Mucosa of descending colon (tissue), 3 donors: ENCODE results near the gene NR1D2. TPM values are rescaled to one million over a fixed set of nuclear protein-coding genes. Genes with fewer than 3 reads are reported as not detected.
"Not testable (repeated sequence)": the region's sequence is repeated elsewhere in the genome, so short reads cannot be mapped to it uniquely, and the experiment has no call there.

Experiments
- ATAC-seq: fragments of 200-7000 bp; cut with Tn5 transposase; one replicate; pipeline ENCODE4 v1.9.1; 2020; ENCODE audit warnings: mild to moderate bottlenecking, moderate library complexity
- DNase-seq, 3 donors: peaks; one replicate each; pipeline ENCODE4 v3.0.0-alpha.2; 2020
- H3K36me3 ChIP-seq: fragments of 200-600 bp; one replicate; pipeline ENCODE4 v1.8.0; 2021; ENCODE audit warnings: low read depth, mild to moderate bottlenecking
- H3K4me1 ChIP-seq: fragments of 200-600 bp; one replicate; pipeline ENCODE4 v1.8.0; 2021; ENCODE audit warnings: low read depth, mild to moderate bottlenecking
- H3K4me3 ChIP-seq: fragments of 200-600 bp; one replicate; pipeline ENCODE4 v1.8.0; 2021; ENCODE audit warnings: mild to moderate bottlenecking
- H3K9me3 ChIP-seq: fragments of 200-600 bp; one replicate; pipeline ENCODE4 v1.8.0; 2021; ENCODE audit warnings: mild to moderate bottlenecking
- CTCF ChIP-seq: fragments of 200-600 bp; IDR thresholded peaks from one replicate; pipeline ENCODE4 v1.8.0; 2022; ENCODE audit warnings: antibody characterized with exemption, mild to moderate bottlenecking
- intact Hi-C, 2 donors: fragments of 100-400 bp; cut with DNase I in 1 of 2; cut with micrococcal nuclease in 1 of 2; formaldehyde crosslinking; loops; one replicate each; pipeline versions ENCODE4 v1.11.0 to v1.11.1; 2022; cut with DNase I, micrococcal nuclease
- total RNA-seq, 3 donors: library from RNA; stranded (reverse); fragmentation: NEBNext Ultra II Directional in 2 of 3; extraction: Animal tissue kit (Norgen Biotek cat#: 25700) in 2 of 3; gene quantifications; one replicate each; pipeline versions ENCODE4 v1.2.1 to v1.2.4, GENCODE V29; 2021 to 2023
- donor health status: DM: no; HTN: no; CAD: no; lungs with moderate emphysema.
- donor health status: DM: no; HTN: no; CAD: no.
- donor health status: DM: no; HTN: yes; CAD: no.

The NR1D2 gene
- total RNA-seq, 3 donors from 2014 or later, result 16.5 to 37.8 (median 28.5) TPM

DNA sequence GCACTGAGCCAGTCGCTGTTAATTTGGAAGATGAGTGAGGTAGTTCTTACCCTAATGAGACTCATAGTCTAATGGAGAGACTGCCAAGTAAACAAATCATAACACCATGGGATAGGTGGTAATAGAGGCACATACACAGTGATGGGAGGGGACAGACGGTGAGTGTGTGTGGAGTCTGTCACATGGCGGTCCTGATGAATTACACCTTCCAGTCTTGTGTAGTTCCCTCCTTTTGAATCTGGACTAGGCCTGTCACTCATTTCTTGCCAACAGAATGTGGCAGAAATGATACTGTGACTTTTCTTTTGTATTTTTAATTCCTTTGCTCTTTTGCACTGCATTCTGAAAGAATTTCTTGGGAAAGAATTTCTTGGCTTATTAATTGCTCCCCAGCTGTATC is 78.1 kb downstream of the NR1D2 start:
- Histone ChIP-seq H3K4me3 (no peak overlapping the region), H3K36me3 (no peaks in the 10 kb centered on the region), H3K4me1 (no peaks in the 10 kb centered on the region), H3K9me3 (no peaks in the 10 kb centered on the region)
- TF ChIP-seq CTCF, result no peak
- ATAC-seq (no peak), DNase-seq (no peak)
- intact Hi-C loops, result no loop called here

GRCh38 chr3:24025805-24026204 is 80.7 kb downstream of the NR1D2 start:
- Histone ChIP-seq H3K4me3 (no peak overlapping the region), H3K36me3 (no peaks in the 10 kb centered on the region), H3K9me3 (no peaks in the 10 kb centered on the region), H3K4me1 (no peaks in the 10 kb centered on the region)
- ATAC-seq (no peak), DNase-seq (no peak)
- no peak for TF ChIP-seq CTCF
- intact Hi-C loops, result no loop called here

DNA sequence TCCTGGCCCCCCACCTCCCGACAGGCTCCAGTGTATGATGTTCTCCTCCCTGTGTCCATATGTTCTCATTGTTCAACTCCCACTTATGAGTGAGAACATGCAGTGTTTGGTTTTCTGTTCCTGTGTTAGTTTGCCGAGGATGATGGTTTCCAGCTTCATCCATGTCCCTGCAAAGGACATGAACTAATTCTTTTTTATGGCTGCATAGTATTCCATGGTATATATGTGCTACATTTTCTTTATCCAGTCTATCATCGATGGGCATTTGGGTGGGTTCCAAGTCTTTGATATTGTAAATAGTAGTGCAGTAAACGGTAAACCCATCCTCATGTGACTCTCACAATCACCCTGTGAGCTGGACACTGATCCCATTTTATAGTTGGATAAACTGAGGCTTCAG is 81.6 kb downstream of the NR1D2 start:
- H3K4me1 ChIP-seq, DNase-seq, H3K9me3 ChIP-seq, ATAC-seq, H3K36me3 ChIP-seq, H3K4me3 ChIP-seq, intact Hi-C loops: not testable (repeated sequence)

GRCh38 chr3:24027946-24028345 is 82.9 kb downstream of the NR1D2 start:
- H3K4me3 ChIP-seq, result no peak overlapping the region
- no peaks in the 10 kb centered on the region for H3K4me1 ChIP-seq
- intact Hi-C loops, result no loop called here
- DNase-seq, result no peak
- no peaks in the 10 kb centered on the region for H3K9me3 ChIP-seq
- no peak for TF ChIP-seq CTCF
- ATAC-seq, result no peak
- no peaks in the 10 kb centered on the region for H3K36me3 ChIP-seq

Other genes starting within 250 kb of the NR1D2 start
- gene UBE2E1, start 139.3 kb upstream of the NR1D2 start, total RNA-seq, result 100 to 1,000 TPM in 1 of 3 donors, 10 to 100 TPM in 2; 84.7 to 111 (median 86.8) TPM
- 10 to 100 TPM in 1 of 3 donors, 1 to 10 TPM in 2; 3.5 to 15.0 (median 5.3) TPM for gene NKIRAS1, start 28.3 kb upstream of the NR1D2 start, total RNA-seq
- gene RPL15, start 28.2 kb upstream of the NR1D2 start, total RNA-seq, result 1,000 to 10,000 TPM; 1,277 to 1,409 (median 1,319) TPM